Measurements from ENCODE around the gene GPRC5C.

DNA sequence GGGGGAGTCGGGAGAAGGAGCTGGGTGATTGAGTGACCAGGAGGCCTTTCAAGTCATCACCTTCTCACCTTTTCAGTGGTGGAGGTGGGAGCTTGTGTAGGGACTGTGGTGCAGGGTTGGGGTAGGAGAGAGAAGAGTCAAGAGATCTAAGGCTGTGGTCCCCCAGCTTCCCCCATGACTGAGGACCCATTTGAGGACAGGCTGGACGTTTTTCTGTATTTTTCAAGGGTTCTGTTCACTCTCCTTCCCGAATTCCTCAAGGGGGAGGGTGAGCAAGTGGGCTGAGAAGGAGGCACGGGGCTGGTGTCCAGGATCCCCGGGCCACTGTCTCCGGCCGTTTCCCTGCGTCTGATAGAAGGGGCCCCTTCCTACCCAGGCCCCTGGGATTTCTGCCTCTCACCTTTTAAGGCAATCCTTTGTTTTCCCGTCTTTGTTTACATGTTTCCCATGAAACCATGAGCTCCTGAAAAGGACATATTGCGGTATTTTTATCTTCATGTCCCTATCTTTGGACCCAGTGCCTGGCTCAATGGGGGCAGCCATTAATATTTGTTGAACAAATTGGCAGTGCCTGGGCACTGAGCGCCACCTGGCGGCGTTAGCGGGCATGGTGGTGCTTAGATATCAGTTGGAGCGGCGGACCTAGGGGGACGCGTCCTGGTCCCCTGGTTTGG lies 25.4 kb downstream of the GPRC5C start:
- TF ChIP-seq EZH2phosphoT487 (IDR thresholded peaks at IDR 0.05; ENCODE audit: insufficient read depth, low read depth) (no peak), EZH2 (IDR thresholded peaks at IDR 0.05; ENCODE audit: insufficient read depth, poor library complexity, severe bottlenecking) (no peak)

Measured in GM23248 (cell line).